Measurements from ENCODE around the gene ACSL1.
"Not testable (repeated sequence)": the region's sequence is repeated elsewhere in the genome, so short reads cannot be mapped to it uniquely, and the experiment has no call there.

ACSL1 gene

GRCh38 chr4:184752496-184753275 lies 73.1 kb downstream of the ACSL1 start:
- no peak for DNase-seq

DNA sequence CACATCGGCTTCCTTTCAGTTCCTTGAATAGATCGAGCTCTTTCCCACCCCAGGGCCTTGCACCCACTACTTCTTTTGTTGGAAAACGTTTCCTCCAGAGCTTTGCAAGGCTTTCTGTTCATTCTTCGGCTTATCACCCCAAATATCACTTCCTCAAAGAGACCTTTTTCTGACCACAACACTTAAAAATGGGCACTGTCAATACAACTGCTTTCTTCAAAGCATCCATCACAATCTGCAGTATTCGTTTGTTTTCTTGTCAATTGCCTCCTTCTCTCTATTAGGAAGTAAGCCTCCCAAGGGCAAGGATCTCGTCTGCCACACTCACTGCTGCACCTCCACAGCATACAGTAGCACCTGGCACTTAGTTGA lies 74.2 kb downstream of the ACSL1 start:
- no peak for DNase-seq

- no peak for DNase-seq
These were observed 74.7 kb downstream of the ACSL1 start for GRCh38 chr4:184750926-184751584.

- no peak for DNase-seq
These were observed 77.5 kb downstream of the ACSL1 start for GRCh38 chr4:184748251-184748652.

- DNase-seq, result no peak
These were observed 78.5 kb downstream of the ACSL1 start for GRCh38 chr4:184747034-184747830.

GRCh38 chr4:184745831-184746795 lies 79.7 kb downstream of the ACSL1 start:
- DNase-seq, result peak; percentile 79

DNA sequence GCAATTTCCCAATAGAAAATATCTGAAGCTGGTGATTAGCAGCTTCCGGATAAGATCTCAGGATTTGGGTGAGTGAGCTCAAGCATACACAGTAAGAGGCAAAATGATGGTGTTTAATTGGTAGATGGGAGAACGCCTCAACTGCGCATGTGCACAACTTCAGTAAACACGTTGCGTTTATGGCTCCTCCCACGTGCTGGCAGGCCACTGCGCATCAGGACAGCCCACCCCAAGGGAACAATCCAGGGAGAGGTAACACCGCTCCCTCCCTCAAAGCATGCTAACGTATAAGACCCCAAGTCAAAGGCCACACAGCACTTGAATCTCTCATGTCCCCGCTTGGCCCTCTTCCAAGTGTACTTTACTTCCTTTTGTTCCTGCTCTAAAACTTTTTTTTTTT lies 81.5 kb downstream of the ACSL1 start:
- no peak for DNase-seq

- no peak for DNase-seq
These were observed 82.1 kb downstream of the ACSL1 start for GRCh38 chr4:184743650-184744049.

DNA sequence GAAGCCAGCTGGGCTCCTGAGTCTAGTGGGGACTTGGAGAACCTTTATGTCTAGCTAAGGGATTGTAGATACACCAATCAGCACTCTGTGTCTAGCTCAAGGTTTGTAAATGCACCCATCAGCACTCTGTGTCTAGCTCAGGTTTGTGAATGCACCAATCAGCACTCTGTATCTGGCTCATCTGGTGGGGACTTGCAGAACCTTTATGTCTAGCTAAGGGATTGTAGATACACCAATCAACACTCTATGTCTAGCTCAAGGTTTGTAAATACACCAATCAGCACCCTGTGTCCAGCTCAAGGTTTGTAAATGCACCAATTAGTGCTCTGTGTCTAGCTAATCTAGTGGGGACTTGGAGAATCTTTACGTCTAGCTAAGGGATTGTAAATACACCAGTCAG lies 84.1 kb downstream of the ACSL1 start:
- not testable (repeated sequence) for DNase-seq

DNA sequence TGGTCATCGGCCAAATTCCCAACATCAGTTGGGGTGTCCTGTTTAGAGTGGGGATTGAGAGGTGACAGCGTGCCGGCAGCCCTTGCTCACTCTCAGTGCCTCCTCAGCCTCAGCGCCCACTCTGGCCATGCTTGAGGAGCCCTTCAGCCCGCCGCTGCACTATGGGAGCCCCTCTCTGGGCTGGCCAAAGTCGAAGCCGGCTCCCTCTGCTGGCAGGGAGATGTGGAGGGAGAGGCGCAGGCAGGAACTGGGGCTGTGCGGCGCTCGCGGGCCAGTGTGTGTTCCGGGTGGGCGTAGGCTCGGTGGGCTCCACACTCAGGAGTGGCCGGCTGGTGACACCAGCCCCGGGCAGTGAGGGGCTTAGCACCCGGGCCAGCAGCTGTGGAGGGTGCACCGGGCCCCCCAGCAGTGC lies 84.8 kb downstream of the ACSL1 start:
- DNase-seq, result no peak

DNA sequence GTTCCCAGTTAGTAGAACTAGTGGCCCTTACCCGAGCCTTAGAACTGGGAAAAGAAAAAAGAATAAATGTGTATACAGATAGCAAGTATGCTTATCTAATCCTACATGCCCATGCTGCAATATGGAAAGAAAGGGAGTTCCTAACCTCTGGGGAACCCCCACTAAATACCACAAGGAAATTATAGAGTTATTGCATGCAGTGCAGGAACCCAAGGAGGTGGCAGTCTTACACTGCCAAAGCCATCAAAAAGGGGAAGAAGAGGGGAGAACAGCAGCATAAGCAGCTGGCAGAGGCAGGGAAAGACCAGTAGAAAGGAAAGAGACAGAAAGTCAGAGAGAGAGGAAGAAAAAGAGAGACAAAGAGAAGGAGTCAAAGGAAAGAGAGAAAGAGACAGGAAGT lies 86.2 kb downstream of the ACSL1 start:
- not testable (repeated sequence) for DNase-seq

DNA sequence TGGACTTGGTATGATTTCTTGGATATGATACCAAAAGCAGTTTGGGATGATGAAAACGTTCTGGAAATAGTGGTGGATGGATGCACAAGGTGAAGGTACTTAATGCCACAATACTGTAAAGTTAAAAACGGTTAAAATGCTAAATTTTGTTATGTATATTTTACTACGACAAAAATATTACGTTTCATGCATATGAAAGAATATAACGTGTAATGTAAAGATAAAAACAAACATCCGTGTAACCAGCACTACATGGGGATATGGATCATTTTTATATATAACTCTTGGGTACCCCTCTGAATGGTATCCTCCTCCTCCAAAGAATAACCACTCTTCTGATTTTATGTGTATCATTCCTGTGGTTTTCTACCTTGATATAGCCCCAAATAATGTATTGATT lies 91.0 kb downstream of the ACSL1 start:
- no peak for DNase-seq

GRCh38 chr4:184733654-184734524 lies 91.9 kb downstream of the ACSL1 start, which contains the start of gene CENPU:
TSS of gene CENPU (minus strand) at chr4:184734096. CDS start at chr4:184734062, 34 bp downstream.
- DNase-seq, result peak; percentile 96

DNA sequence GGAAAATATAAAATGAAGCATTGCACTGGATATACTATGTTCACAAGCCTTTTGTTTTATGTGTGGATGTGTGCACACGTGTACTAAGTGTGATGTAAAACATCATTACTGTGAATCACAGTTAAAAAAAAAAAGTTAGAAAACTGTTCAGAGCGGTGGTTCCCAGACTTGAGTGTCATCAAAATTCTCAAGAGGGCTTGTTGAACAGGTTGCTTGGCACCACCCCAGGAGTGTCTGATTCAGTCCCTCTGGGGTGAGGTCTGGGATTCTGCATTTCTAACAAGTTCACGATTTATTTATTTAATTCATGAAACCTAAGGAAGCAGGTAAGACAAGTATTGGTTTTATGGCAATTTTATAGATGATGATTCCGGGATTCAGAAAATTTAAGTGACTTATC lies 93.6 kb downstream of the ACSL1 start:
- no peak for DNase-seq

- no peak for DNase-seq
These were observed 94.7 kb downstream of the ACSL1 start for GRCh38 chr4:184731056-184731455.

GRCh38 chr4:184729946-184730345 lies 95.8 kb downstream of the ACSL1 start:
- DNase-seq, result no peak

DNA sequence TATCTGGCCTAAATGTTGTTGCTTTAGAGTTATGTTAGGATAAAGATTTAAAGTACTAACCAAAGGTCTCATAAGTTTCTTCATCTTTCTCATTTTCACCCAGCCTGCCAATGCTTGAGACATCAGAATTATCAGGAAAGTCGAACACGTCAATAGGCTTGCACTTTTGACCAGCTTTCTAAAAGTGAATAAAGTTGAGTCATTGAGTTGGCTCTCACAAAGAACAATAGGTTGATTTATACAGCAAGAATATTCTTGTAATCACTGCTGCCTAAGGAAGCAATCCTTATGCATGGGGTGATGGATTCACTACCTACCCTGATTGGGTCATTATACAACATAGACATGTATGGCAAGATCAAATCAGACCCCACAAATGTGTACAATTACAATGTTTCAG lies 96.9 kb downstream of the ACSL1 start:
- no peak for DNase-seq

GRCh38 chr4:184727430-184727829 lies 98.3 kb downstream of the ACSL1 start:
- no peak for DNase-seq

- no peak for DNase-seq
These were observed 103.0 kb downstream of the ACSL1 start for GRCh38 chr4:184722798-184723197.

- no peak for DNase-seq
These were observed 104.5 kb downstream of the ACSL1 start for GRCh38 chr4:184721254-184721653.

- no peak for DNase-seq
These were observed 106.4 kb downstream of the ACSL1 start for GRCh38 chr4:184719407-184719806.

Data from stimulated activated CD4-positive, alpha-beta T cell treated with anti-CD3 and anti-CD28 coated beads, Interleukin-4, amount 100 ng/mL, for 24 hours (primary cell).